Stomach (tissue), 4 donors: ENCODE measurements around the gene TMEM245.

Experiments
- EP300 ChIP-seq: sonication (generic); formaldehyde crosslinking; IDR thresholded peaks from one replicate; pipeline ENCODE4 v1.6.1; 2017; ENCODE audit warnings: antibody characterized with exemption
- POLR2A ChIP-seq, 4 donors: fragments of 450-650 bp; IDR thresholded peaks; one replicate each; pipeline ENCODE4 v1.6.1; 2016; ENCODE audit warnings: antibody characterized with exemption in 4 of 4, control low read depth in 2 of 4, mild to moderate bottlenecking in 1 of 4, moderate library complexity in 1 of 4
- POLR2AphosphoS5 ChIP-seq, 3 donors: sonication (generic); formaldehyde crosslinking; IDR thresholded peaks; one replicate each; pipeline ENCODE4 v1.6.1; 2016; ENCODE audit warnings: antibody characterized with exemption in 3 of 3
- TF ChIP-seq, protein P1 (sequence below), 7 experiments: fragments of 450-650 bp in 4 of 7; fragments of 200-600 bp in 3 of 7; sonication (generic) in 3 of 7; IDR thresholded peaks; one replicate each; pipeline ENCODE4 v1.5.1; 2016 to 2019; ENCODE audit warnings: antibody characterized with exemption in 7 of 7, control low read depth in 2 of 7, mild to moderate bottlenecking in 1 of 7

GRCh38 chr9:108980893-108981292 is 138.9 kb downstream of the TMEM245 start:
- TF ChIP-seq, protein P1, sequence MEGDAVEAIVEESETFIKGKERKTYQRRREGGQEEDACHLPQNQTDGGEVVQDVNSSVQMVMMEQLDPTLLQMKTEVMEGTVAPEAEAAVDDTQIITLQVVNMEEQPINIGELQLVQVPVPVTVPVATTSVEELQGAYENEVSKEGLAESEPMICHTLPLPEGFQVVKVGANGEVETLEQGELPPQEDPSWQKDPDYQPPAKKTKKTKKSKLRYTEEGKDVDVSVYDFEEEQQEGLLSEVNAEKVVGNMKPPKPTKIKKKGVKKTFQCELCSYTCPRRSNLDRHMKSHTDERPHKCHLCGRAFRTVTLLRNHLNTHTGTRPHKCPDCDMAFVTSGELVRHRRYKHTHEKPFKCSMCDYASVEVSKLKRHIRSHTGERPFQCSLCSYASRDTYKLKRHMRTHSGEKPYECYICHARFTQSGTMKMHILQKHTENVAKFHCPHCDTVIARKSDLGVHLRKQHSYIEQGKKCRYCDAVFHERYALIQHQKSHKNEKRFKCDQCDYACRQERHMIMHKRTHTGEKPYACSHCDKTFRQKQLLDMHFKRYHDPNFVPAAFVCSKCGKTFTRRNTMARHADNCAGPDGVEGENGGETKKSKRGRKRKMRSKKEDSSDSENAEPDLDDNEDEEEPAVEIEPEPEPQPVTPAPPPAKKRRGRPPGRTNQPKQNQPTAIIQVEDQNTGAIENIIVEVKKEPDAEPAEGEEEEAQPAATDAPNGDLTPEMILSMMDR (IDR thresholded peaks at IDR 0.05), result no peak
- no peak for TF ChIP-seq POLR2A (IDR thresholded peaks at IDR 0.05)
- no peak for TF ChIP-seq POLR2AphosphoS5 (IDR thresholded peaks at IDR 0.05)
- TF ChIP-seq EP300, result no peak
